AML-193 (cell line): Measurements from ENCODE around the gene FLRT2.

Source experiments
- DNase-seq, 2 experiments: peaks; one replicate each; lab custom pipeline; 2025; lab: John Stamatoyannopoulos, UW

Gene FLRT2

GRCh38 chr14:85596562-85596961, 66.6 kb downstream of the FLRT2 start:
- DNase-seq: no peak

DNA sequence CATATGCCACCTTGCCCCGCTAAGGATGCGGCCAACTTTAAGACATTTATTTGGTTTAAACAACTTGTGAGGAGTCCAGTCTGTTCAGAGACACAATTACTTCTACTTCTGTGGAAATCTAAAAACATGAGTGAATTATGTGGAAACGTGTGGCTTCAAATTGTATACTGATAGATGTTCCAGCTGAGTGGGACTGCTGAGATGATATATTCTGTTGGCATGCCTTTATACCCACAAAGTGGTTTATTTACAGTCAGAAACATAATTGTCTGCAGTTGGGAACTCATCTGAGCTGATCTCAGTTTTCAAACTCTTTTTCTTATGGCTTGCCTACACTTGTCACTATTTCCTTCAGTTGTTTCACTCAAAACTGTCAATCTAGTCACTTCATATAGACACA, 67.8 kb downstream of the FLRT2 start:
- DNase-seq: no peak

- peak; percentile 65 to 76 for DNase-seq
Observed at GRCh38 chr14:85599939-85600338, 70.0 kb downstream of the FLRT2 start.

- DNase-seq: no peak
Observed at GRCh38 chr14:85601246-85601645, 71.3 kb downstream of the FLRT2 start.

GRCh38 chr14:85601690-85602089, 71.7 kb downstream of the FLRT2 start:
- no peak for DNase-seq

- no peak for DNase-seq
Observed at GRCh38 chr14:85602345-85602744, 72.4 kb downstream of the FLRT2 start.

GRCh38 chr14:85604021-85604420, 74.1 kb downstream of the FLRT2 start:
- no peak for DNase-seq

DNA sequence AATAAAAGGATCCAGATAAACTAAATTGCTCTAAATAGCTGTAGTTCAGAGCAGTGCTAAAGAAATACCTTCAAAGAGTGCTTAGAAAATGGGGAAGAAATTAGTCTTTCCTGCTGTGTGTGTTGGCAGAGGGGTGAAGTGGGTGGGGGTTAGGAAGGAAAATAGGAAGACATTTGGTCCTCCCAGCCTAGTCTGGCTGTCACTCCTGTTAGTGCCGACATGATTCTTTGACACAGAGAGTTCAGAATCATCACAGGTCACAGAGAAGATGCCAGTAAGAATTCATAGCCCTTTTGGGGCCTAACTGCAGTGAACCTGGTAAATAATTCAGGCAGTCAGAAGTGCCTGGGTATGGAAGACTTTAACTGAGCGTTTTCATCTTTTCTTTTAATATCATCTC, 74.8 kb downstream of the FLRT2 start:
- DNase-seq: no peak

GRCh38 chr14:85607651-85608081, 77.7 kb downstream of the FLRT2 start:
- DNase-seq: peak; percentile 55 to 67

- DNase-seq: no peak
Observed at GRCh38 chr14:85613496-85613895, 83.6 kb downstream of the FLRT2 start.

DNA sequence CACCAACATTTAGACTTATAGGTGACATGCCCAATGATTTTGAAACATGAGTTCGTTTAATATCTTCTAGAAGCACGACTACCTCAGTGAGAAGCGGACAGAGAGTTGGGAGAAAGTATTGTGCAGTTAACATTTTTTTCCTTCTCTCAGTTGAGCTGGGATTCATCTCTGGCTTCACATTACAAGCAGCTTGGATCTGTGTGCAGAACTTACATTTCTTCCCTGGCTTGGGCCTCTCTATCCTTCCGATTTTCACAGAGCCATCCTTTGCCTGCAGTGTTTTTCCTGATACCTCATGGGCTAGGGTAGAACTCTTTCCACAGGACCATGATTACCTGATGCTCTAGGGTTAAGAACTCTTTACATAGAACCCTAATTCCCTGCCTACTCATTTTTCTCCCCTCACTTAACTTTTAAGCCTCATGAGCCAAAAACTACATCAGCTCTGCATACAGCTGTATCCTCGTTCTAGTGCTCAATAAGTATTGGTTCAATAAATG, 86.5 kb downstream of the FLRT2 start:
- DNase-seq: no peak

DNA sequence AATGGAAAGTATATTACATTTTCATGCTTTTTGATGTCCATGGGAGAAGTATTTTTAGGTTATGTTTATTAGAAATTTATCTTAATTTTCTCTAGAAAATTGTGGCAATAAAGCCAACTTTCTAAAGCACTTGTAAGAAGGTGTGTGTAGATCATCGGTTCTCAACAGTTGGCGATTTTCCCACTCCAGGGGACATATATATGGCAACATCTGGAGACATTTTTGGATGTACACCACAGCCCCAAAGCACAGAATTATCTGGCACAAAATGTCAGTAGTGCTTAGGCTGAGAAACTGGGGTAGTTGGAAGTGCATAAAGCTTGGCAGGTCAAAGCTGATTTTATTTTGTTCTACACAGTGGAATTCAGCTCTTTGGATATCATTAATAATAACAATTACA, 86.9 kb downstream of the FLRT2 start:
- DNase-seq: no peak

GRCh38 chr14:85617791-85618190, 87.8 kb downstream of the FLRT2 start:
- DNase-seq: no peak

- DNase-seq: no peak
Observed at GRCh38 chr14:85618390-85618789, 88.4 kb downstream of the FLRT2 start.

DNA sequence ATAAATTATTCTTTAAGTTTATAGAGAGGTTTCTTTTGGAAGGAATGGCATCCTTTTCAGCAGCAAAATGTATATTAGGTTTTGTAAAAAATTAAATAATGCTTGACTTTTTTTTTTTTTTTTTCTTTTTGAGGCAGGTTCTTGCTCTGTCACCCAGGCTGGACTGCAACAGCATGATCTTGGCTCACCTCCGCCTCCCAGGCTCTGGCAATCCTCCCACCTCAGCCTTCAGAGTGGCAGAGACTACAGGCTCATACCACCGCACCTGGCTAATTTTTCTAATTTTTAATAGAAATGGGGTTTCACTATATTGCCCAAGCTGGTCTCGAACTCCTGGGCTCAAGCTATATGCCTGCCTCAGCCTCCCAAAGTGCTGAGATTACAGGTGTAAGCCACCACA, 89.0 kb downstream of the FLRT2 start:
- no peak for DNase-seq

DNA sequence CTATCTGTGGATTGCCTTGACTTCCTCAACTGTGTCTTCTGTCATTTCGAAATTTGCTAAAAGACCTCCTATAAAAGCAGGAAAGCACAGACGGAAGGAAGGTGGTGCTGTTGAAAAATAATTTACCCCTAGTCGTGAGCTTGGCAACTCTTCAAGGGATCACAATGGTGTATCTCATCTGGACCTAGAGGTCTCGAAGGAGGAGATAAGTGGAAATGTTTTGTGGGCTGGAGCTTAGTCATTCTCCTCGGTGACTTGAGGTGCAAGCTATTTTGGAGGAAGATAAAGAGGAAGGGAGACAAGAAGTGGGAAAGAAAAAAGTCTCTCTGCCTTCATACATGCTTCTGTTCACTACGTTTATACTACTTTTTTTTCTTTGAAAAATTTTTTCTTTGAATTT, 89.9 kb downstream of the FLRT2 start:
- no peak for DNase-seq

- DNase-seq: no peak
Observed at GRCh38 chr14:85620947-85621346, 91.0 kb downstream of the FLRT2 start.

DNA sequence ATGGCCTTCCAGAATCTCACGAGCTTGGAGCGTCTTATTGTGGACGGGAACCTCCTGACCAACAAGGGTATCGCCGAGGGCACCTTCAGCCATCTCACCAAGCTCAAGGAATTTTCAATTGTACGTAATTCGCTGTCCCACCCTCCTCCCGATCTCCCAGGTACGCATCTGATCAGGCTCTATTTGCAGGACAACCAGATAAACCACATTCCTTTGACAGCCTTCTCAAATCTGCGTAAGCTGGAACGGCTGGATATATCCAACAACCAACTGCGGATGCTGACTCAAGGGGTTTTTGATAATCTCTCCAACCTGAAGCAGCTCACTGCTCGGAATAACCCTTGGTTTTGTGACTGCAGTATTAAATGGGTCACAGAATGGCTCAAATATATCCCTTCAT, 92.2 kb downstream of the FLRT2 start:
- no peak for DNase-seq

GRCh38 chr14:85622986-85623685, 93.2 kb downstream of the FLRT2 start:
- DNase-seq: no peak

- no peak for DNase-seq
Observed at GRCh38 chr14:85625925-85626585, 96.1 kb downstream of the FLRT2 start.

GRCh38 chr14:85634205-85634604, 104.3 kb downstream of the FLRT2 start:
- no peak for DNase-seq

- no peak for DNase-seq
Observed at GRCh38 chr14:85644211-85644610, 114.3 kb downstream of the FLRT2 start.

GRCh38 chr14:85653029-85653428, 123.1 kb downstream of the FLRT2 start:
- no peak for DNase-seq
